ENCODE measurements around the gene ADAMTS8. TPM values are rescaled to one million over a fixed set of nuclear protein-coding genes. Genes with fewer than 3 reads are reported as not detected.

The ADAMTS8 gene
- polyA plus RNA-seq, 1 donor (not counting 4 experiments of a cell fraction or from before 2014, with no cell fraction given): not detected

DNA sequence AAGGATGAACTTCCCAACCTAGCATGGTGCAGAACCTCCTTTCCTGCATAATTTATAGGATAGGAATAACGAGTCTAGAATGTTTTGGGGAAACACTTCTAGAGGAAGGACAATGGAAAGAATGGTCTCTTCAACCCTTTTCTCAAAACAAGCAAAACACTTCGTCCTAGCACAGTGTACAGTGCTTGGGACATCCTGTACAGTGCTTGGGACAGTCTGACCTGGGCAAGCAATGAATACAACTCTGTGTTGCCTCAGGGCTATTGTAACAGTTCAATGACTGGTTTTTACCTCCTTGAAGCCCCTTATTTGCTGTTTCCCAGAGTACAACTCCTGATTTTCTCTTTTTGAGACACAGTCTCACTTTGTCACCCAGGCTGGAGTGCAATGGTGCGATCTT, 1.6 kb upstream of the ADAMTS8 start:
- no peak overlapping the region for H2AFZ ChIP-seq (ENCODE audit: control insufficient read depth, low read length)
- peaks cover 3% of the 10 kb centered on the region for H3K4me1 ChIP-seq (ENCODE audit: control insufficient read depth, extremely low read depth, insufficient read depth, low read length)
- H3K9ac ChIP-seq (ENCODE audit: control insufficient read depth, extremely low read depth, insufficient read depth, low read length): no peak overlapping the region
- no peaks in the 10 kb centered on the region for H3K9me1 ChIP-seq (ENCODE audit: control insufficient read depth, extremely low read depth, insufficient read depth, low read length)
- no peak overlapping the region for H3K4me2 ChIP-seq (ENCODE audit: control insufficient read depth, extremely low read depth, insufficient read depth, low read depth, low read length)
- H3K27ac ChIP-seq (ENCODE audit: control insufficient read depth, insufficient read depth, low read length): no peak overlapping the region
- H3K36me3 ChIP-seq (ENCODE audit: control insufficient read depth in 2 of 2, extremely low read depth in 1 of 2, insufficient read depth in 2 of 2, low read length in 2 of 2): no peaks in the 10 kb centered on the region
- DNase-seq (ENCODE audit: low read depth, low spot score) (no peak), FAIRE-seq (no peak)
- H3K9me3 ChIP-seq (ENCODE audit: control insufficient read depth, low read depth, low read length): no peaks in the 10 kb centered on the region
- no peaks in the 10 kb centered on the region for H4K20me1 ChIP-seq (ENCODE audit: control insufficient read depth, extremely low read depth, insufficient read depth, low read length)
- TF ChIP-seq, protein P1, sequence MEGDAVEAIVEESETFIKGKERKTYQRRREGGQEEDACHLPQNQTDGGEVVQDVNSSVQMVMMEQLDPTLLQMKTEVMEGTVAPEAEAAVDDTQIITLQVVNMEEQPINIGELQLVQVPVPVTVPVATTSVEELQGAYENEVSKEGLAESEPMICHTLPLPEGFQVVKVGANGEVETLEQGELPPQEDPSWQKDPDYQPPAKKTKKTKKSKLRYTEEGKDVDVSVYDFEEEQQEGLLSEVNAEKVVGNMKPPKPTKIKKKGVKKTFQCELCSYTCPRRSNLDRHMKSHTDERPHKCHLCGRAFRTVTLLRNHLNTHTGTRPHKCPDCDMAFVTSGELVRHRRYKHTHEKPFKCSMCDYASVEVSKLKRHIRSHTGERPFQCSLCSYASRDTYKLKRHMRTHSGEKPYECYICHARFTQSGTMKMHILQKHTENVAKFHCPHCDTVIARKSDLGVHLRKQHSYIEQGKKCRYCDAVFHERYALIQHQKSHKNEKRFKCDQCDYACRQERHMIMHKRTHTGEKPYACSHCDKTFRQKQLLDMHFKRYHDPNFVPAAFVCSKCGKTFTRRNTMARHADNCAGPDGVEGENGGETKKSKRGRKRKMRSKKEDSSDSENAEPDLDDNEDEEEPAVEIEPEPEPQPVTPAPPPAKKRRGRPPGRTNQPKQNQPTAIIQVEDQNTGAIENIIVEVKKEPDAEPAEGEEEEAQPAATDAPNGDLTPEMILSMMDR (optimal IDR thresholded peaks at IDR 0.05 in 1 of 3, IDR thresholded peaks at IDR 0.05 in 1 of 3, conservative IDR thresholded peaks at IDR 0.05 in 1 of 3; ENCODE audit: extremely low read depth in 1 of 3, insufficient read depth in 2 of 3, low read length in 3 of 3): no peak
- TF ChIP-seq EZH2 (IDR thresholded peaks at IDR 0.05; ENCODE audit: low read length): no peak
- H3K79me2 ChIP-seq (ENCODE audit: control insufficient read depth, insufficient read depth, low read length): no peaks in the 10 kb centered on the region
- peaks cover 56% of the 10 kb centered on the region for H3K27me3 ChIP-seq (ENCODE audit: control insufficient read depth, extremely low read depth, insufficient read depth, low read length)
- no peak overlapping the region for H3K4me3 ChIP-seq (ENCODE audit: control insufficient read depth in 2 of 3, extremely low read depth in 1 of 3, insufficient read depth in 2 of 3, low read depth in 1 of 3, low read length in 3 of 3)
- dilution Hi-C loops (cut with MboI; ENCODE audit: extremely low pct_ligation_motif_present, low sequenced_read_pairs): no loop called here

DNA sequence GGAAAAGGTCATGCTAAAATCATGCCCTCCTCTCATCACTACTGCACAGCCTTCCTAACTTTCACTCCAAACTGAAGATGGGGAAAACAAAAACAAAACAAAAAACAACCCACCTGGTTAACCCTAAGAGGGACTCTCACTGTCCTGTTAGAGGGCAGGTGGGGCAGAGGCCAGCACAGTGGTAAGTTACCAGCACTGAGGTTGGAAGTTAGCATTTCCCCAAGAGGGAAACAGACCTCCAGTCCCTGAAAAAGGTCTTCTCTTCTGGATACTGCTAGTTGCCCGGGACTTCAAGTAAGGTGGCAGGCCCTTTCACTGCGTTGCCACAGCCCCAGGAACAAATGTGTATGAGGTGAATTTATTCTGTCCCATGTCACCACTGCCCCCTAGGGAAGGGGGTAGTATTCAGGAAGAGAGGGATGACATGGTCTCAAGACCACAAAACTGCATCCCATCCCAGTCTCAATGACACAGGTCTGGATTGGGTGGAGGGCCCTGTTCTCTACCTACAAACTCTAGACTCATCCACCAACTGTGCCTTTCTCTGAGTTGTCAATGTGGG, 792 bp upstream of the ADAMTS8 start:
- dilution Hi-C loops (cut with MboI; ENCODE audit: extremely low pct_ligation_motif_present, low sequenced_read_pairs): no loop called here
- Histone ChIP-seq H3K4me1 (ENCODE audit: control insufficient read depth, extremely low read depth, insufficient read depth, low read length) (no peaks in the 10 kb centered on the region), H3K27me3 (ENCODE audit: control insufficient read depth, extremely low read depth, insufficient read depth, low read length) (peaks cover 62% of the 10 kb centered on the region), H3K79me2 (ENCODE audit: control insufficient read depth, insufficient read depth, low read length) (no peaks in the 10 kb centered on the region), H3K4me2 (ENCODE audit: control insufficient read depth, extremely low read depth, insufficient read depth, low read depth, low read length) (no peak overlapping the region), H3K9me3 (ENCODE audit: control insufficient read depth, low read depth, low read length) (no peaks in the 10 kb centered on the region), H3K27ac (ENCODE audit: control insufficient read depth, insufficient read depth, low read length) (no peak overlapping the region), H3K36me3 (ENCODE audit: control insufficient read depth in 2 of 2, extremely low read depth in 1 of 2, insufficient read depth in 2 of 2, low read length in 2 of 2) (no peaks in the 10 kb centered on the region), H3K4me3 (ENCODE audit: control insufficient read depth in 2 of 3, extremely low read depth in 1 of 3, insufficient read depth in 2 of 3, low read depth in 1 of 3, low read length in 3 of 3) (no peak overlapping the region), H3K9me1 (ENCODE audit: control insufficient read depth, extremely low read depth, insufficient read depth, low read length) (no peaks in the 10 kb centered on the region), H2AFZ (ENCODE audit: control insufficient read depth, low read length) (no peak overlapping the region), H3K9ac (ENCODE audit: control insufficient read depth, extremely low read depth, insufficient read depth, low read length) (no peak overlapping the region), H4K20me1 (ENCODE audit: control insufficient read depth, extremely low read depth, insufficient read depth, low read length) (no peaks in the 10 kb centered on the region)
- no peak for FAIRE-seq
- DNase-seq (ENCODE audit: low read depth, low spot score): no peak
- TF ChIP-seq EZH2 (IDR thresholded peaks at IDR 0.05; ENCODE audit: low read length): no peak
- TF ChIP-seq, protein P1 (optimal IDR thresholded peaks at IDR 0.05 in 1 of 3, IDR thresholded peaks at IDR 0.05 in 1 of 3, conservative IDR thresholded peaks at IDR 0.05 in 1 of 3; ENCODE audit: extremely low read depth in 1 of 3, insufficient read depth in 2 of 3, low read length in 3 of 3): peak in 1 of 3 experiments; percentile 11
